GM18507 (cell line): ENCODE data around the gene OR2A25.
A peak's percentile ranks its signal among the peaks of the same experiment; 100 is the strongest.
"Not testable (repeated sequence)": the region's sequence is repeated elsewhere in the genome, so short reads cannot be mapped to it uniquely, and the experiment has no call there.

Source experiments
- DNase-seq: peaks from one replicate; pipeline ENCODE4 v3.0.0; 2011; ENCODE audit warnings: low read depth; ENCODE audit not compliant: insufficient read length; ENCODE audit errors: extremely low spot score
- FAIRE-seq: peaks from 2 replicates; lab custom pipeline; 2011; peaks lifted over from hg19 to GRCh38; lab: Jason Lieb, UNC

Gene OR2A25, protein sequence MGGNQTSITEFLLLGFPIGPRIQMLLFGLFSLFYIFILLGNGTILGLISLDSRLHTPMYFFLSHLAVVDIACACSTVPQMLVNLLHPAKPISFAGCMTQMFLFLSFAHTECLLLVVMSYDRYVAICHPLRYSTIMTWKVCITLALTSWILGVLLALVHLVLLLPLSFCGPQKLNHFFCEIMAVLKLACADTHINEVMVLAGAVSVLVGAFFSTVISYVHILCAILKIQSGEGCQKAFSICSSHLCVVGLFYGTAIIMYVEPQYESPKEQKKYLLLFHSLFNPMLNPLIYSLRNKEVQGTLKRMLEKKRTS

DNA sequence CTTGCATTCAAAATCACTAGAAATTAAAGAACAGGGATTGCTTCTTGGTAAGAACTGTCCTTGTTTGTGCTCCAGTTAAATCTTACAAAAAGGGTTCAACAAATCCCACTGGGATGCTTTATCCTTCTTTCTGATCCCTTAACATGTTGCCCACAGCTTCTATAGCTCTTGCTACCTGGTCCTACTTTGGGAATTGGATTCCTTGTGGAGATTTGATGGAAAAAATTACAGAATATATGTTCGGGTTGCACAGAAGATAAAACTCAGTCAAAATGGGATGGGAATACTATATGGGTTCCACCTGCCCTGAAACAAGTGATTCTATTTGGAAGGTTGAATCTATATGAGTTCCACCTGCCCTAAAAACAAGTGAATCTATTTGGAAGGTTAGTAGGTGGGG, at the start of gene OR2A25:
Gene OR2A25, plus strand, starts transcription at position 301 of the 400 bp plus-strand sequence. CDS start 4,409 bp downstream, outside the sequence.
- FAIRE-seq (no peak), DNase-seq (no peak)

DNA sequence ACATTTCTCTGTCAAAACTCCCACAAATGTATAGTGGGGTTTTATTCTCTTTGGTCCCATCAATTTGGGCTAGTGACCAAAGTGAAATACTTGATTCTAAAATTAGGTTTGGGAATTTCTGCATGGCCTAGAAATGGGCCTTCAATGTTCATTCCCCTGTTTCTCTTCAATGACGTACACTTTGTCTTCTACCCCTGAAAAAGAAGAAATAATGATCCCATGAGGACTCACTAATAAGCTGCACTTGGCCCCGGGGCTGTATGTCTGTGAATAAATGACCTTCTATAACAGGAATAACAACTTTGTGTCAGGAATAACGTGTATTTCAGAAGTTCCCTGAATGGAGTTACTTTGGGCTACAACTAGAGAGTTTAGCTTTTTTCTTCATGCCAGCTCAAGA, 49.3 kb upstream of the OR2A25 start:
- DNase-seq (no peak), FAIRE-seq (no peak)

DNA sequence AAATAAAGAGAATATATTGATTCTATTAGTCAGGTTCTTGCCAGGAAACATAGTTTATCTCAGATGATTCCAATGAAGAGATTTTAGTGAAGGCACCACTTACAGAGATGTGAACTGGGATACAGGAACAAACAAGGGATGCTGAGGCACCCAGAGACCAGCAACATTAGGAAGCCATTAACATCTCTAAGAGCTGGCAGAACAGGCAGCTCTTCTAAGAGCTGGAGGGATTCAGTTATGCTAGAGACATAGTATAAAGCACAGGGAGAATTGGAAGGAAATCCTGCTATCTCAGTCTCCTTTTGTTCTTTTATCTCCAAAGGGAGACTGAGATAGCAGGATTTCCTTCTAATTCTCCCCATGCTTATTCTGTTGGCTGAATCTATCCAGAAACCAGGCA, 47.4 kb upstream of the OR2A25 start:
- FAIRE-seq: no peak
- no peak for DNase-seq

DNA sequence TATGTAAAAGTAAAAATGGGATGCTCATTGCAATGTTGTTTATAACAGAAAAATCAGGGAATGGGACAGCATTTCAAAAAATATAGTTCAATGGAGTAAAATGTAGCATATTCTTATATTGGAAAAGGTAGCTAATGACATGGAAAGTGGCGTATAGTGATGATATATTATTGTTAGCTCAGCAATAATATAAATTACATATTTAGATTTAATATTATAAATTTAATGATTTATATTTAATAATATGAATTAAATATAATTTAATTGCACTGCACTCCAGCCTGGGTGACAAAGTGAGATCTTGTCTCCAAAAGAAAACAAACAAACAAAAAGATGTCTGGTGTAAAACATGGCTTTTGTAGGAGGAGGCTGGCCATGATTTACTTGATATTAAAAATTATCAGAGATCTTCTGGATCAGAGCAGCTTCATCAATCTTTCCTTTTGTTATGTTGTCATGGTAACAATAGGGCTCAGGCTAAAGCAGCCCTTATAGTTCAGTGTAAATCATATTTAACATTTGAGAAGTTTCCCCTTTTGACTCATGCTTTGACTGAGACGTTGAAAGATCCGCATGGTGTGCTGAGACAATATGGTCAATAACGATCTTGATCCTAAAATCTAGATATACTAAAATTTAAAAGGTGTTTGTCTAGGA, 46.3 kb upstream of the OR2A25 start:
- DNase-seq (no peak), FAIRE-seq (no peak)

DNA sequence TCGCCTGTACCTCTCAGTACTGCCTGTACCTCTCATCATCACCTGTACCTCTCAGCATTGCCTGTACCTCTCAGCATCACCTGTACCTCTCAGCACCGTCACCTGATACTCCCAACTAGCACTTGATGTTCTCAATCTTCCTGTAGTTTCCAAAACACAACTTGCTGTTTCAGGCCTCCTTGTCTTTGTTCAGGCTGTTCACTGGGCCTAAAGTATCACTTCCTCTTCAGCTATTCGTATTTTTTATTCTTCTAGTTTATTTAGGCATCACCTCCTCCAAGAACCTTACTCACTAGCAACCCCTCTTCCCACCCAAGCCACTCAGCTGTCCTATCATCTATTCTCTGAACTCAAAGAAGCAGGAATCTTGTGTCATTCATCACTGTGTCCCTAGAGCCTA, 45.4 kb upstream of the OR2A25 start:
- FAIRE-seq: no peak
- DNase-seq: no peak

DNA sequence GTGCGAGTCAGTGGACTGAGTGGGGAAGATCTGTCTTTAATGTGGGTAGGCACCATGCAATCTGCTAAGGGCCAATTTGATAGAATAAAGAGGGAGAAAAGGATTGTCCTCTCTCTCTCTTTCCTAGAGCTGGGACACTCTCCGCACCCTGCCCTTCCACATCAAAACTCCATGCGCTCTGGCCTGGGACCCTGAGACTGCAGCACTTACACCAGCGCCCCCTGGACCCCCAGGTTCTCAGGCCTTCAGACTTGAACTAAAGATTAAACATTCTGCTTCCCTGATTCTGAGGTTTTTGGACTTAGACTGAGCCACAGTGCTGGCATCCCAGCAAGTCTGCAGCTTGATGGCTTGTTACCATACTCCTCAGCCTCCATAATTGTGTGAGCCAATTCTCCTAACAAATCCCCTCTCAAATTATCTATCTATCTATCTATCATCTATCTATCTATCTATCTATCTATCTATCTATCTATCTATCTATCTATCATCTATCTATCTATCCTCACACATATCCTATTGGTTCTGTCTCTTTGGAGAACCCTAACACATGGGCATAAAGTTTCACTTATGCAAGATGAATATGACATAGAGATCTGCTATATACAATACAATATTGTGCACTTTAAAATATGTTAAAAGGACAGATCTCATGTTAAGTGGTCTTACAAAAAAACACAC, 43.3 kb upstream of the OR2A25 start:
- DNase-seq (no peak), FAIRE-seq (no peak)

DNA sequence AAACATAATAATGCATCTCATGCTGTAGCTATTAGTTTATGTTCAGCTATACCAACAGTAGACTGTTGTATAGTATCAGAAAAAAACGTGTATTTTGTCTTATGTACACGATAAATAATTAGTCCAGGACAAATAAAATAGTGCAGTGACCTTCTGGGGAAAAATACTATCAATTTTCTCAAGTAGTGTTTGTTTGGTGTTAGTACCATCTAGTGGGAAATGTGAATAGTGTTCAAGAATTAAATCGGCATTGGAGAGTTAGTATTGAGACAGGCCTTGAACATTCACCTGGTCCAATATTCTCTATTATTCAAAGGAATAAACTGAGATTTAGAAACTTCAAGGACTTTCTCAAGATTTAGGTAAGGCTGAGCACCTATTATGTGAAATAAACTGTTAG, 42.5 kb upstream of the OR2A25 start:
- DNase-seq (no peak), FAIRE-seq (peak; percentile 57)

DNA sequence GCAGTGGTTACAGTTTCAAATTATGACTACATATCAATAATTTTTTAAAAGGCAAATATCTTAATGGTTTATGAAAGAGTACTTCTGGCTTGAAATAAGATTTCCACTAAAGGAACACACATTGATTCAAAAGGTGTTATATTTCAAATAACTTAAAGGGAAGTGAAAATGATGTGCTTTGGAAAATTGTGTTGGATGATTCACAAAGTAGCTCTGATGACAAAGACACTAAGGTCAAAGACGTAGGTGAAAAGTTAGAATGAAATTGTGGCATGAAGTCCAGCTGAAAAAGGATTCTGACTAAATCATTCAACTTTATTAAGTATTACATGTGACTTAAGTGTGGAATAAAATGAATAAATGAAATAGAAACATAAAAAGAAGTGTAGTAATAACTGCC, 41.6 kb upstream of the OR2A25 start:
- DNase-seq (no peak), FAIRE-seq (no peak)

DNA sequence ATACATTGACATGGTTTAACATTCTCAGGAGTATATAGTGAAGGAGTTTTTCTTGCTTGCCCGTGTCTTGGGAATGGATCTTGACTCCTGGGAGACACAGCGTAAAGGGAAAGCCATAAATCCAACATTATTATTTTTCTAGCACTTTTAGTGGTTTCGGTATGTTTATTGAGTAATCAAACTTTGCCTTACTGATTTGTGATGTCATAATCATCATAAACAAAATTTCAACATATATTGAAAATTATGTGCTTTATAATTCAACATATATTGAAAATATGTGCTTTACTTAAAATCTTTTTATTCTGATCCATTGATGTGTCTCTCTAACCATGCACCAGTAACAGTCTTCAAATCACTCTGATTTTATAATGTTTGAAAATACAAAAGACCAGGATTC, 41.1 kb upstream of the OR2A25 start:
- no peak for FAIRE-seq

DNA sequence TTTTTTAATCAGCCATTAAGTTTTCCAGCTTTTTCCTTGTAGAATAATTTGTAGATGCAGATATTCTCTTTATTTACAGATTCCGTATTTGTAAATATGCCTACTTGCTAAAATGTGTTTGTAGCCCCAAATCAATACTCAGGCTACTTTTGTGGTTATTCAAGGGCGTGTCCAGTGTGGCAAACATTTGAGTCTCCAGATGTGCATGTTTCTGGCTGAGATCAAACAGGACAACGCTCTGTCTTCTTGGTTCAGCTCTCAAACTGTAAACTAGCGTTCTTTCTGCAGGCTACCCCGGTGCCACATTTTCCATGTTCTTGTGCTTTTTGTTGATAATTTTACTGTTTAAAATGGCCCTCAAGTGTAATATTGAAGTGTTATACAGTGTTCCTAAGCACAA, 37.1 kb upstream of the OR2A25 start:
- no peak for FAIRE-seq
- DNase-seq: no peak

More for the DNA sequence above, 41.1 kb upstream of the OR2A25 start:
- no peak for DNase-seq

DNA sequence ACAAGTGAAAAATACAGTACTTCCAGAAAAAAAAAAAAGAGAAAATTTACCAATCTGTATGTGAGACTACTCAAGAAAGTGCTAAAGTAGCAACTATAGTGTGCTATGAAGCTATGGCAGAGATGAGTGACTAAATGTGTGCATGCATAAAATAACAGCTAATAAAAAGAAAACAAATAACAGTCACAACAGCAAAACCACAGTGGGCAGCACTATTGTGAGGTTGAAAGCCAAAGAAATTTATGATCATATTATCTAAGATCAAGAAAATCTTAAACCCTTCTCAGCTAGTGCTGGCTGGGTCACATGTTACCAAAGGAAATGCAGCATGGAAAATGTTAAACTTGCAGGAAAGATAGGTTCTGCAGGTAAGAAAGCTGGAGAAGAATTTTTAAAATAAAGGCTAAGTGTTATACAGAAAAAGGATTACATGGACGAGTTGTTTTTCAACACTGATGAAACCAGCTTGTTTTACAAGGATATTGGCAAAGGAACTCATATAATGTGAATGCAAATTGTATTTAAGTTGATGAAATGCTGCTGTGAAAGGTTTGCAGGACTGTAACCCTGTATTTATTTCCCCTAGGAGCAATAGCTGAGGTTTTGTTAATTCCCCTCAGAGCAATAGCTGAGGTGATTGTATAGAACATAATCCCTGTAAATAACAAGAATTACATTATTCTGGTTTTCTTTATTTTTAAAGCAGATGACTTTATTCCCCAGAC, 36.5 kb upstream of the OR2A25 start:
- DNase-seq (no peak), FAIRE-seq (no peak)

DNA sequence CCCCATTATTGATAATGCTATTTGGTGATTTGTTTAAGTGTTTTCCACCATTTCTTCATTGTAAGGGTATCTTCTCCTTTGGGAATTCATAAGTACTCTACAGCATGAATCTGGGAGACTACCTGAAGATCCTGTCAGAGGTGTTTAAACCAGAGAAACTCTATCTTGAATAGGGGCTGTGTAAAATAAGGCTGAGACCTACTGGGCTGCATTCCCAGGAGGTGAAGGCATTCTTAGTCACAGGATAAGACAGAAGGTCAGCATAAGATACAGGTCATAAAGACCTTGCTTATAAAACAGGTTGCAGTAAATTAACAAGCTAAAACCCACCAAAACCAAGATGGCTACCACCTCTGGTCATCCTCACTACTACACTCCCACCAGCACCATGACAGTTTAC, 34.2 kb upstream of the OR2A25 start:
- DNase-seq (no peak), FAIRE-seq (no peak)

DNA sequence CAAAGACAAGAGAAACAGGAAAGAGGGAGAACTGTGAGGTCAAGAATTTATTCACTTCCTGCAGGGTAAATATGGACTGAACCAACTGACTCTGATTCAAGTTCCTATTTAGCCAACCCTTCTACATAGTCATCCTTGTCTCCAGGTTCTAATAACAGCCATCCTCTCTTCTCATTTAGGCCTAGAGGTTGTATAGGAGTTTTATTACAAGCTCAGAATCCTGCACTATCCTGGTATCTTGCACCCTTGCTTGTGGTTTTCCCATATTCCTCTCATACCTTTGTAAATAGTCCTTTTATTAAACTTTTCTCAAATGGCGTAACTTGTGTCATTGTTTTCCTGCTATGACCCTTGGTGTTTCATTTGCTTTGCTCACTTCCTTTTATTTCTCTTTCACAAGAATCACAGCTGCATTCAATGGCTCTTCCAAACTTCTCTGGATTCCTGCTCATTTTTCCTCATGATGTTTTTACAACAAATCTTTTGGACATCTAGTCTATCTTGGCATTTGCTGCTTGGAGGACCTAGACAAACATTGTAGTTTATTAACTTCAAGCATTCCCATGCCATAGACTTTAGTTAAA, 33.2 kb upstream of the OR2A25 start:
- FAIRE-seq: no peak

DNA sequence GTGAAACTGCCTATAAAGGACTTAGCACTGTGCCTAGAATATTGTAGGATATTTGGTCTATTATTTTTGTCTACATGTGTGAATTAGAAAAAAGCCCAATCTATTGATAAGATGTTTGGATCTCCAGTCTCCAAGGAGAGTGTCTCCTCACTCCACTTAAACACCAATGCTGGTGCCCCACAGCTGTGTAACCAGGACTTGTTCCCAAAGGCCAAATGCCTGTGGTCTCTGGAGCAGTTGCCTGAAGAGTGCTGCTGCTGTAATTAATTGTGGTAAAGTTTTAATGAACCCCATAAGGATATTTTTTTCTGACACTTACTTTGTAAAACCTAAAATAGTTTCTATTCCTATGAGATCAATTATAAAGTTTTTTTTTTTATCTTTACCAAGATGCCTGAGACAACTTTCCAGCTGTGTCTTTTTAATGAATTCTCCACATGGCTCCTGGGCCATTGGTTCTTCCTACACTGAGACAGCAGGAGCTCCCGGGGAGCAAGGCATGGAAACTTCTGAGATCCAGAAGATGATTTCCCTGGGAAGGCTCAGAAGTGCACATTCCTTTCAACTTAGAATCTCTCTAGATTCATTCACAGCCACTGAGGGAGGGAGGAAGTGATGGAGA, 32.1 kb upstream of the OR2A25 start:
- no peak for DNase-seq

More for the DNA sequence above, 33.2 kb upstream of the OR2A25 start:
- no peak for DNase-seq

DNA sequence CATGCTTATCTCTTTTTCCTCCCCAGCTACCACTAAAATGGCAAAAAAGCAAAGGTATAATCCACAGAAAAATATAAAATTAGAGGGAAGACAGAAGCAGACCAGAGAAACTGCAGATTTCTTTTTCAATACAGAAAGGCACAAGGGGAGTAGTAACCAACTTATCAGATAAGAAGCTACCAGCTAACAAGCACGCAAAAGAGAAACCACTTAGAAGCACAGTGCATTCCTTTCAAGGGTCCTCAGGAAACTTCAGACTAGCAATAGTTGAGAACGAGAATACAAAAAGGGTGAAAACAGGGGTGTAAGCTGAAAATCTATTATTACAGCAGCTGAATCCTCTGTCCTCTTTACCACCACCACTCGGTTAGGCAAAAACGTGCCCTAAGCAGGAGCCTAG, 30.7 kb upstream of the OR2A25 start:
- DNase-seq (no peak), FAIRE-seq (no peak)

More for the DNA sequence above, 32.1 kb upstream of the OR2A25 start:
- no peak for FAIRE-seq

DNA sequence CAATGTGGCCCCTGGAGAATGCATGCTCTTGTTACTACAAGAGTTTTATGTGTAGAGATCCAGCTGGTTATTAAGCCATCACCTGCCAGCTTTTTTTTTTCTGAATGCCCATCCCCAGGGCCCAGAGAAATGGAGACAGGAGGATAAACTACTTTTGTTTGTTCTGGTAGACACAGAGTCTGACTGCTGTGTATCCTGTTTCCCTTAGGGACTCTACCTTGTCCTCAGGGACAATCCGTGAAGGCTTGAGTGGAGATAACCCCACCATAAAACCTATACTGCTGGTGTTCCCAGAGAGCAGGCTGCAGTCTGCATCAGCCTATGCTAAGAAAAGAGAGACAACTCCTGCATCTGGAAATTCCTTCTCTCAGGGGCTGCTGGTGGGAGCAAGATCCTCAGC, 21.0 kb upstream of the OR2A25 start, which contains the start of gene OR2A5:
Gene OR2A5, plus strand, starts transcription at position 301 of the 400 bp plus-strand sequence. CDS start 1,454 bp downstream, outside the sequence.
- FAIRE-seq: no peak
- DNase-seq: no peak

DNA sequence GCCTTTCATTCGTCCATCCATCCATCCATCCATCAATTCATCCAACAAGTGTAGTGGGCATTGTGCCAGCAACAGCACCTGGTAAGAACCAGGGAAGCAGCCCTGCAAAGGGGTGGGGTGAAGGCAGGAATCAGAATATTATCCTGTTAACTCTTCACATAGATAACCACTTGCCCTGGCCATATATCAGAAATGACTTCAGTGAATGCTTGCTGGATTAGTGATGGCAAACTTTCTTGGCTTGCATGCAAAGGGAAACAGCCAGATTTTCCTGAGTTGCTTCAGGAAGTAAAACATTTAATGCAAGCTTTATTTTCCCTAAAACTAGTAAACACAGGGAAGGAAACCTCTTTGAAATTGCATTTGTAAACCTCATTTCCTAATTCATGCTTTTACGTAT, 20.1 kb upstream of the OR2A25 start:
- DNase-seq (no peak), FAIRE-seq (no peak)

DNA sequence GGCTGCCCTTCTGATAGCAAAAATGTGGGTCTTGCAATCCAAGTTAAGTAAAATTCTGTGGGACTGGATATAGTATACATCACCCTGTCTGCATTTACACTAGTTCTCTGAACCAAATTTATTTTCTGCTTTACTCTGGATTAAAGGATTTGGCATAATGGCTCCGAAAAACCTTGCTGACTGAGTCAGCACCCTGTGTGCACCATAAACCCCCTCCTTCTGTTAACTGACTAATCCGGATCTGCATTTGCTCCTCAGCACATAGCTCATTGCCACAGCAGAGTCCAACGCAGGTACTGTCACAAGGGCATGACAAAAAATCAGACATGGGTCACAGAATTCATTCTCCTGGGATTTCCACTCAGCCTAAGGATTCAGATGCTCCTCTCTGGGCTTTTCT, 19.5 kb upstream of the OR2A25 start:
- FAIRE-seq: no peak
- no peak for DNase-seq

DNA sequence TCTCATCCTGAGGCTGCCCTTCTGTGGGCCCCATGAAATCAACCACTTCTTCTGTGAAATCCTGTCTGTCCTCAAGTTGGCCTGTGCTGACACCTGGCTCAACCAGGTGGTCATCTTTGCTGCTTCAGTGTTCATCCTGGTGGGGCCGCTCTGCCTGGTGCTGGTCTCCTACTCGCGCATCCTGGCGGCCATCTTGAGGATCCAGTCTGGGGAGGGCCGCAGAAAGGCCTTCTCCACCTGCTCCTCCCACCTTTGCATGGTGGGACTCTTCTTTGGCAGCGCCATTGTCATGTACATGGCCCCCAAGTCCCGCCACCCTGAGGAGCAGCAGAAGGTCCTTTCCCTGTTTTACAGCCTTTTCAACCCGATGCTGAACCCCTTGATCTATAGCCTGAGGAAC, 18.7 kb upstream of the OR2A25 start:
- FAIRE-seq, DNase-seq: not testable (repeated sequence)
